Measurements from ENCODE around the gene FBXO28. TPM values are rescaled to one million over a fixed set of nuclear protein-coding genes. Genes with fewer than 3 reads are reported as not detected.

FBXO28 gene
- total and polyA plus RNA-seq, 8 donors: 4.6 to 44.2 (median 9.6) TPM

DNA sequence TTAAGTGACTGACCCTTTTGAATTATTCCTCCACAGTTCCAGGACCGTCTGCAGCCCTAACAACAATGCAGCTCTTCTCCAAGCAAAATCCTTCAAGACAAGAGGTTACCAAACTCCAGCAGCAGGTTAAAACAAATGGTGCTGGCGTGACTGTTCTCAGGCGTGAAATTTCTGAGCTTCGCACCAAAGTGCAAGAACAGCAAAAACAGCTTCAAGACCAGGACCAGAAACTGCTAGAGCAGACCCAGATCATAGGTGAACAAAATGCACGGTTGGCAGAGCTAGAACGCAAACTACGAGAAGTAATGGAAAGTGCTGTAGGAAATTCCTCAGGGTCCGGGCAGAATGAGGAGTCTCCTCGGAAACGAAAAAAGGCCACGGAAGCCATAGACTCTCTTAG lies 43.4 kb downstream of the FBXO28 start:
- intact Hi-C loops (cut with DNase I; ENCODE audit: low total_unique reads): no loop called here
- DNase-seq: no peak
- Histone ChIP-seq H3K27me3 (no peaks in the 10 kb centered on the region), H3K27ac (no peak overlapping the region), H3K36me3 (peaks cover 32 to 84% (median 77%) of the 10 kb centered on the region in 4 donors), H3K9me3 (no peaks in the 10 kb centered on the region), H3K4me3 (no peak overlapping the region), H3K4me1 (no peaks in the 10 kb centered on the region)
- TF ChIP-seq POLR2AphosphoS5 (IDR thresholded peaks at IDR 0.05): no peak
- no peak for TF ChIP-seq EP300 (IDR thresholded peaks at IDR 0.05)
- WGBS, 5 donors: 89 to 94% (median 92%) methylated on average over 11 of the region's 11 CpGs

DNA sequence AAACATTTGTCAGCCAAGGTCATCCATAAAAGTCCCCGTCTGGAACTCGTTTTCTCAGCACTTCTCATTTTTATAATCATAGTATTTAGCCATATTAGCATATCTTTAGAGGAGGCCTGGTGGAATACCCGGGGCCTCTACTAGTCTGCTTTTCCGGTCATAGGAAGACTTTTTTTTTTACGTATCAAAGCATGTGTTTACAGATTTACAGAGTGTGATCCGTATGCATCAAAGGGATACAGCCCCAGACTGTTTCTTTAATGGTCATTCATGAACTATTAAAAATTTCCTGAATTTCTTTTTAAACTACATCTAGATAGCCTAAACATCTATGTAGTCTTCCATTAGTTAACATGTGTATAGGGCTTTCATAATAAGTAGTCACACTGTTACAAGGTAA lies 45.6 kb downstream of the FBXO28 start:
- intact Hi-C loops (cut with DNase I; ENCODE audit: low total_unique reads): no loop called here
- DNase-seq: no peak
- TF ChIP-seq POLR2AphosphoS5 (IDR thresholded peaks at IDR 0.05) (no peak), POLR2A (IDR thresholded peaks at IDR 0.05) (no peak), EP300 (IDR thresholded peaks at IDR 0.05) (no peak)
- TF ChIP-seq, protein P1, sequence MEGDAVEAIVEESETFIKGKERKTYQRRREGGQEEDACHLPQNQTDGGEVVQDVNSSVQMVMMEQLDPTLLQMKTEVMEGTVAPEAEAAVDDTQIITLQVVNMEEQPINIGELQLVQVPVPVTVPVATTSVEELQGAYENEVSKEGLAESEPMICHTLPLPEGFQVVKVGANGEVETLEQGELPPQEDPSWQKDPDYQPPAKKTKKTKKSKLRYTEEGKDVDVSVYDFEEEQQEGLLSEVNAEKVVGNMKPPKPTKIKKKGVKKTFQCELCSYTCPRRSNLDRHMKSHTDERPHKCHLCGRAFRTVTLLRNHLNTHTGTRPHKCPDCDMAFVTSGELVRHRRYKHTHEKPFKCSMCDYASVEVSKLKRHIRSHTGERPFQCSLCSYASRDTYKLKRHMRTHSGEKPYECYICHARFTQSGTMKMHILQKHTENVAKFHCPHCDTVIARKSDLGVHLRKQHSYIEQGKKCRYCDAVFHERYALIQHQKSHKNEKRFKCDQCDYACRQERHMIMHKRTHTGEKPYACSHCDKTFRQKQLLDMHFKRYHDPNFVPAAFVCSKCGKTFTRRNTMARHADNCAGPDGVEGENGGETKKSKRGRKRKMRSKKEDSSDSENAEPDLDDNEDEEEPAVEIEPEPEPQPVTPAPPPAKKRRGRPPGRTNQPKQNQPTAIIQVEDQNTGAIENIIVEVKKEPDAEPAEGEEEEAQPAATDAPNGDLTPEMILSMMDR (IDR thresholded peaks at IDR 0.05): no peak
- Histone ChIP-seq H3K9me3 (no peaks in the 10 kb centered on the region), H3K27me3 (no peaks in the 10 kb centered on the region), H3K27ac (no peak overlapping the region), H3K4me1 (peaks cover 0 to 9% (median 5%) of the 10 kb centered on the region in 4 donors), H3K4me3 (no peak overlapping the region), H3K36me3 (peaks cover 32 to 71% (median 64%) of the 10 kb centered on the region in 4 donors)
- WGBS, 5 donors: 71 to 77% (median 74%) methylated on average over 6 of the region's 6 CpGs

DNA sequence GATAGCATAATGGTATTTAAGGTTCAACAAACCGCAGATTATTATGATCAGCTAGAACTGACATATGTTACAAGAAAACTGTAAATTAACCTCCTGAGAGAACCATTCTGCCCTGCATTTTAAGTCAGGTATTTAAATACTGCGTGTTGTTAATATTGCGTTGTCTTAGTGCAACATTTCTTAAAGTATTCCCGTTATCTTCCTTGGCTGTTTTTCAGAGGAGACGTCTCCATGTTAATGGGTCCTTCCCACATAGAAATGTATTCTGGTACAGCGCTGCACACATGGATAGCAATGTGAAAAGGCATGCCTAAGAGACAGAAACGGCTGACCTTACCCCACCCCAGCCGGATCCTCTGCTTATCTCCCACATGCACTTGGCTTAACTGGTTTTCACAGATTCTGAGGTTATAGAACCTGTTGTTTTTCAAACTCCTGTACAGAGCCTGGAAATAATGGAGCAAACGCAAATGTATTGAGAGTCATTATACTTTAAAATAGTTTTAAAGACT lies 46.3 kb downstream of the FBXO28 start:
- WGBS, 5 donors: 89 to 93% (median 93%) methylated on average over 9 of the region's 9 CpGs
- H3K36me3 ChIP-seq: peaks cover 32 to 71% (median 61%) of the 10 kb centered on the region in 4 donors
- H3K4me3 ChIP-seq: no peak overlapping the region
- H3K27ac ChIP-seq: no peak overlapping the region
- H3K4me1 ChIP-seq: peaks cover 0 to 9% (median 5%) of the 10 kb centered on the region in 4 donors
- no peak for DNase-seq
- TF ChIP-seq, protein P1 (IDR thresholded peaks at IDR 0.05): no peak
- TF ChIP-seq POLR2AphosphoS5 (IDR thresholded peaks at IDR 0.05) (no peak), EP300 (IDR thresholded peaks at IDR 0.05) (no peak), POLR2A (IDR thresholded peaks at IDR 0.05) (no peak)
- H3K27me3 ChIP-seq: no peaks in the 10 kb centered on the region
- intact Hi-C loops (cut with DNase I; ENCODE audit: low total_unique reads): no loop called here
- no peaks in the 10 kb centered on the region for H3K9me3 ChIP-seq

- H3K36me3 ChIP-seq: peaks cover 18 to 46% (median 37%) of the 10 kb centered on the region in 4 donors
- no peak overlapping the region for H3K4me3 ChIP-seq
- intact Hi-C loops (cut with DNase I; ENCODE audit: low total_unique reads): no loop called here
- no peak for DNase-seq
- no peaks in the 10 kb centered on the region for H3K9me3 ChIP-seq
- no peak overlapping the region for H3K27ac ChIP-seq
- 93 to 97% (median 94%) methylated on average over 8 of the region's 8 CpGs for WGBS, 5 donors
- peaks cover 0 to 9% (median 5%) of the 10 kb centered on the region in 4 donors for H3K4me1 ChIP-seq
- TF ChIP-seq EP300 (IDR thresholded peaks at IDR 0.05) (no peak), POLR2A (IDR thresholded peaks at IDR 0.05) (no peak), POLR2AphosphoS5 (IDR thresholded peaks at IDR 0.05) (no peak)
- TF ChIP-seq, protein P1 (IDR thresholded peaks at IDR 0.05): no peak
- no peaks in the 10 kb centered on the region for H3K27me3 ChIP-seq
Measured at GRCh38 chr1:224162768-224163167, 48.9 kb downstream of the FBXO28 start.

DNA sequence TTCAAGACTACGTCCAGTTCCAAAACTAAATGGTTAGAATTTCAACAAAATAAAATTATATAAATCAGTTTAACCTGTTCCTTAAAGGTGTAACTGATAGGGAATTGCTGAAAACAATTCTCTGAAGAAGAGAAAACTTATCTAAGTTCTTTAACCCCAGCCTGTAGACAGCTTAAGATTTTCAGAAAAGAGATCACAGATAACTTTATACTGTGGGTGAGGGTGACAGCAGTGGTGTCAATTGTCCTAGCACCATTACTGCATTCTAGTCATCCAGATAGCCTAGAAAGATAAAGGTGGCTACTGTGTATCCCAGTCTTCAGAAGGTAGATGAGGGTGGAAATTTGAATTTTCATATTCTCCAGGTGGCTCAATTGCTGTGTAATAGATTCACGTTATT lies 49.4 kb downstream of the FBXO28 start:
- 68 to 90% (median 73%) methylated on average over 2 of the region's 2 CpGs for WGBS, 5 donors

More for the DNA sequence above, 49.4 kb downstream of the FBXO28 start:
- intact Hi-C loops (cut with DNase I; ENCODE audit: low total_unique reads): no loop called here
- TF ChIP-seq EP300 (IDR thresholded peaks at IDR 0.05) (no peak), POLR2AphosphoS5 (IDR thresholded peaks at IDR 0.05) (no peak), POLR2A (IDR thresholded peaks at IDR 0.05) (no peak)
- TF ChIP-seq, protein P1 (IDR thresholded peaks at IDR 0.05): no peak
- Histone ChIP-seq H3K36me3 (peaks cover 13 to 40% (median 32%) of the 10 kb centered on the region in 4 donors), H3K27me3 (no peaks in the 10 kb centered on the region), H3K9me3 (no peaks in the 10 kb centered on the region), H3K4me1 (peaks cover 0 to 9% (median 6%) of the 10 kb centered on the region in 4 donors), H3K4me3 (no peak overlapping the region), H3K27ac (no peak overlapping the region)
- no peak for DNase-seq

Data from stomach (tissue), 9 donors.